Heart left ventricle (tissue), 13 donors: ENCODE measurements around the gene CDK5RAP3.

Experiments
- CTCF ChIP-seq, 12 donors: fragments of 200-600 bp; sonication (generic) in 4 of 12; IDR thresholded peaks; one replicate each; pipeline versions ENCODE4 v1.5.0 to v1.8.0; 2018 to 2022; ENCODE audit warnings: antibody characterized with exemption in 12 of 12, mild to moderate bottlenecking in 5 of 12
- POLR2A ChIP-seq, 2 donors: fragments of 450-650 bp; IDR thresholded peaks; one replicate each; pipeline ENCODE4 v1.6.1; 2017; ENCODE audit warnings: antibody characterized with exemption in 2 of 2, mild to moderate bottlenecking in 2 of 2, moderate library complexity in 2 of 2
- donor health status: ischemic (EF 13 %, LVEDD 7.1; RV severe dilation, severe dysfunction).
- donor health status: DM: no; HTN: yes; CAD: no.
- donor health status: DM: no; HTN: no; CAD: no.
- donor health status: ischemic (EF 25% LVEDD 6.9; RV normal size, moderate dysfunction).
- donor health status: ischemic (EF 25% LVEDD 5.7; RV mildly dilated, moderate dysfunction).
- donor health status: ischemic (EF 35%, LVEDD 5.7; RV mildly dilated, moderate dysfunction).
- donor health status: nonischemic (EF 11% LVEDD 7.7; RV severe dilation, severe dysfunction).
- donor health status: DM: yes; HTN: yes; CAD: no.
- donor health status: PGD.
- donor health status: ischemic (EF 29% LVEDD 5.4; RV normal size, mild dysfunction).
- donor health status: nonischemic (EF 23%, LVEDD 6.1; RV moderate dilation, normal function).

- TF ChIP-seq POLR2A (IDR thresholded peaks at IDR 0.05) (no peak), CTCF (IDR thresholded peaks at IDR 0.05) (no peak)
These were observed 41.7 kb downstream of the CDK5RAP3 start for GRCh38 chr17:48012654-48013053.
